H1 (cell line): ENCODE data around the gene USP13. TPM values are rescaled to one million over a fixed set of nuclear protein-coding genes. Genes with fewer than 3 reads are reported as not detected.

Experiments
- CTCF ChIA-PET: fragments of 300-600 bp; sonication (Branson Sonifier 250); formaldehyde crosslinking; loops from one replicate; lab custom pipeline; 2021; ENCODE audit not compliant: partially characterized antibody; lab: Charles Lee
- POLR2A ChIA-PET: fragments of 300-600 bp; sonication (Branson Sonifier 250); formaldehyde crosslinking; loops from one replicate; lab custom pipeline; 2021; ENCODE audit warnings: inconsistent platforms; ENCODE audit not compliant: partially characterized antibody; lab: Charles Lee
- DNase-seq, 2 experiments: peaks; one replicate each; pipeline versions ENCODE4 v3.0.0 to v3.0.0-alpha.2; 2010 to 2022; ENCODE audit warnings: low spot score in 2 of 2, low read depth in 1 of 2, mixed read lengths in 1 of 2
- FAIRE-seq: peaks from 2 replicates; lab custom pipeline; 2011; peaks lifted over from hg19 to GRCh38; lab: Jason Lieb, UNC
- H2AFZ ChIP-seq: 2 replicates; pipeline ENCODE4 v1.8.1; 2012; ENCODE audit warnings: low read length, inconsistent platforms
- H2AK5ac ChIP-seq: 2 replicates; pipeline ENCODE4 v1.6.1; 2013; ENCODE audit warnings: low read depth, low read length
- H2BK120ac ChIP-seq: replicated peaks from 2 replicates; pipeline ENCODE3; 2013; ENCODE audit warnings: low read depth, low read length, inconsistent platforms
- H2BK12ac ChIP-seq: 2 replicates; pipeline ENCODE4 v1.6.1; 2013; ENCODE audit warnings: low read depth, low read length
- H2BK15ac ChIP-seq: 2 replicates; pipeline ENCODE4 v1.6.1; 2013; ENCODE audit warnings: low read length
- H2BK20ac ChIP-seq: 2 replicates; pipeline ENCODE4 v1.6.1; 2013; ENCODE audit warnings: low read length
- H2BK5ac ChIP-seq: 2 replicates; pipeline ENCODE4 v1.6.1; 2013; ENCODE audit warnings: low read depth, low read length
- H3K14ac ChIP-seq: 2 replicates; pipeline ENCODE4 v1.6.1; 2013; ENCODE audit warnings: inconsistent platforms; ENCODE audit not compliant: insufficient read length
- H3K18ac ChIP-seq: 2 replicates; pipeline ENCODE4 v1.6.1; 2013; ENCODE audit warnings: low read length; ENCODE audit errors: extremely low read depth
- H3K23ac ChIP-seq: 2 replicates; pipeline ENCODE4 v1.6.1; 2013; ENCODE audit warnings: inconsistent platforms; ENCODE audit not compliant: insufficient read length
- H3K23me2 ChIP-seq: 2 replicates; pipeline ENCODE4 v1.6.1; 2013; ENCODE audit warnings: low read depth, low read length
- H3K27ac ChIP-seq: 2 replicates; pipeline ENCODE4 v1.6.1; 2011; ENCODE audit warnings: low read depth, low read length, inconsistent platforms
- H3K27me3 ChIP-seq, 4 experiments: replicated peaks in 1 of 4; 1 replicate in 1 of 4; 2 replicates in 3 of 4; pipeline versions ENCODE4 v1.6.1 to v1.8.1; 2011 to 2013; ENCODE audit warnings: low read length in 3 of 4, mild to moderate bottlenecking in 3 of 4, inconsistent platforms in 2 of 4, mixed read lengths in 2 of 4, moderate library complexity in 1 of 4; ENCODE audit not compliant: control insufficient read depth in 3 of 4, insufficient read depth in 3 of 4; ENCODE audit errors: extremely low read depth in 1 of 4
- H3K36me3 ChIP-seq, 4 experiments: 2 replicates each; pipeline versions ENCODE4 v1.6.1 to v1.8.1; 2011 to 2013; ENCODE audit warnings: mild to moderate bottlenecking in 4 of 4, low read length in 3 of 4, moderate library complexity in 2 of 4, control low read depth in 1 of 4, inconsistent platforms in 1 of 4; ENCODE audit not compliant: insufficient read depth in 4 of 4, control insufficient read depth in 2 of 4
- H3K4ac ChIP-seq: replicated peaks from 2 replicates; pipeline ENCODE3; 2013; ENCODE audit warnings: low read length, low read depth, mixed read lengths, inconsistent platforms; ENCODE audit not compliant: insufficient read length
- H3K4me1 ChIP-seq, 4 experiments: replicated peaks in 1 of 4; 1 replicate in 1 of 4; 2 replicates in 3 of 4; pipeline versions ENCODE4 v1.6.1 to v1.8.1; 2011 to 2013; ENCODE audit warnings: low read length in 3 of 4, inconsistent platforms in 2 of 4, mixed read lengths in 1 of 4; ENCODE audit not compliant: insufficient read depth in 4 of 4, control insufficient read depth in 3 of 4
- H3K4me2 ChIP-seq, 2 experiments: 2 replicates each; pipeline versions ENCODE4 v1.6.1 to v1.8.1; 2011 to 2013; ENCODE audit warnings: low read depth in 2 of 2, low read length in 2 of 2, control low read depth in 1 of 2, inconsistent platforms in 1 of 2, mild to moderate bottlenecking in 1 of 2; ENCODE audit not compliant: insufficient read depth in 1 of 2
- H3K4me3 ChIP-seq, 4 experiments: fragments of 200-600, 300-600 bp in 1 of 4; sonication (generic), shearing (Covaris generic), sonication (Bioruptor Twin) in 1 of 4; 2 replicates each; pipeline versions ENCODE4 v1.5.1 to v1.8.1; 2011 to 2016; ENCODE audit warnings: low read length in 4 of 4, low read depth in 3 of 4, control low read depth in 2 of 4, inconsistent platforms in 2 of 4, mild to moderate bottlenecking in 2 of 4, mixed read lengths in 1 of 4, moderate library complexity in 1 of 4; ENCODE audit not compliant: insufficient read depth in 2 of 4; ENCODE audit errors: extremely low read depth in 1 of 4
- H3K56ac ChIP-seq: replicated peaks from 2 replicates; pipeline ENCODE3; 2013; ENCODE audit warnings: low read depth, mild to moderate bottlenecking, mixed read lengths, low read length, inconsistent platforms; ENCODE audit not compliant: insufficient read length
- H3K79me1 ChIP-seq: 2 replicates; pipeline ENCODE4 v1.6.1; 2013; ENCODE audit warnings: low read depth, low read length, control low read depth
- H3K79me2 ChIP-seq, 2 experiments: 2 replicates each; pipeline versions ENCODE4 v1.6.1 to v1.8.1; 2012 to 2013; ENCODE audit warnings: low read length in 2 of 2, mild to moderate bottlenecking in 2 of 2, inconsistent platforms in 1 of 2; ENCODE audit not compliant: insufficient read depth in 2 of 2, control insufficient read depth in 1 of 2
- H3K9ac ChIP-seq, 4 experiments: replicated peaks in 1 of 4; 1 replicate in 1 of 4; 2 replicates in 3 of 4; pipeline versions ENCODE4 v1.6.1 to v1.8.1; 2011 to 2013; ENCODE audit warnings: low read depth in 3 of 4, low read length in 3 of 4, control low read depth in 2 of 4, mild to moderate bottlenecking in 2 of 4, moderate library complexity in 2 of 4, inconsistent platforms in 1 of 4; ENCODE audit errors: extremely low read depth in 1 of 4
- H3K9me3 ChIP-seq, 2 experiments: 2 replicates each; pipeline versions ENCODE4 v1.6.1 to v1.8.1; 2012 to 2013; ENCODE audit warnings: mild to moderate bottlenecking in 2 of 2, moderate library complexity in 2 of 2, control low read depth in 1 of 2, inconsistent platforms in 1 of 2, low read depth in 1 of 2, low read length in 1 of 2, mixed read lengths in 1 of 2; ENCODE audit not compliant: insufficient read depth in 2 of 2
- H4K20me1 ChIP-seq, 2 experiments: replicated peaks in 1 of 2; 2 replicates each; pipeline versions ENCODE3 to v1.8.1; 2011 to 2013; ENCODE audit warnings: inconsistent platforms in 2 of 2, low read length in 2 of 2, mild to moderate bottlenecking in 1 of 2; ENCODE audit not compliant: insufficient read depth in 2 of 2, control insufficient read depth in 1 of 2
- H4K5ac ChIP-seq: 2 replicates; pipeline ENCODE4 v1.6.1; 2013; ENCODE audit warnings: low read length, low read depth, mixed read lengths, inconsistent platforms; ENCODE audit not compliant: insufficient read length
- H4K8ac ChIP-seq: 2 replicates; pipeline ENCODE4 v1.8.0; 2013; ENCODE audit warnings: mild to moderate bottlenecking, moderate library complexity, low read length, inconsistent platforms; ENCODE audit not compliant: insufficient read depth; ENCODE audit errors: extremely low read depth
- H4K91ac ChIP-seq: replicated peaks from 2 replicates; pipeline ENCODE3; 2013; ENCODE audit warnings: low read length, mixed read lengths, inconsistent platforms; ENCODE audit not compliant: insufficient read length
- ASH2L ChIP-seq: fragments of 200-600, 300-600 bp; sonication (generic); IDR thresholded peaks from one replicate; pipeline ENCODE4 v1.7.1; 2017; ENCODE audit warnings: low read length
- BACH1 ChIP-seq: IDR thresholded peaks from 2 replicates; pipeline ENCODE4 v1.6.1; 2012; ENCODE audit warnings: low read length, improper control_type of control experiment
- BRCA1 ChIP-seq: IDR thresholded peaks from 2 replicates; pipeline ENCODE4 v1.6.1; 2012; ENCODE audit warnings: low read depth, low read length, improper control_type of control experiment
- CBX8 ChIP-seq: fragments of 300-800, 300-1000 bp; sonication (generic); IDR thresholded peaks from 2 replicates; pipeline ENCODE4 v1.7.1; 2016; ENCODE audit warnings: low read depth, low read length, borderline replicate concordance
- CHD2 ChIP-seq: IDR thresholded peaks from 2 replicates; pipeline ENCODE4 v1.6.1; 2012; ENCODE audit warnings: low read length, improper control_type of control experiment
- EP300 ChIP-seq, 2 experiments: IDR thresholded peaks; 1 replicate in 1 of 2; 2 replicates in 1 of 2; pipeline ENCODE4 v1.6.1; 2011 to 2012; ENCODE audit warnings: low read depth in 2 of 2, low read length in 2 of 2, mild to moderate bottlenecking in 2 of 2, borderline replicate concordance in 1 of 2, inconsistent platforms in 1 of 2, moderate library complexity in 1 of 2
- HDAC6 ChIP-seq: IDR thresholded peaks from one replicate; pipeline ENCODE4 v1.7.1; 2012; ENCODE audit warnings: low read depth, mild to moderate bottlenecking, inconsistent platforms, low read length, moderate library complexity
- KDM5A ChIP-seq: fragments of 200-600 bp; IDR thresholded peaks from 2 replicates; pipeline ENCODE4 v1.7.1; 2012; ENCODE audit warnings: mild to moderate bottlenecking, low read length, inconsistent platforms, mixed read lengths
- MAFK ChIP-seq: IDR thresholded peaks from 2 replicates; pipeline ENCODE4 v1.6.1; 2012; ENCODE audit warnings: low read depth, mild to moderate bottlenecking, improper control_type of control experiment, low read length
- PHF8 ChIP-seq: fragments of 200-600 bp; sonication (generic); conservative IDR thresholded peaks from 2 replicates; pipeline ENCODE4 v1.7.1; 2012; ENCODE audit warnings: low read depth, mild to moderate bottlenecking, inconsistent platforms, low read length, moderate library complexity
- POLR2AphosphoS5 ChIP-seq: IDR thresholded peaks from 2 replicates; pipeline ENCODE4 v1.6.1; 2011; ENCODE audit warnings: low read depth, low read length
- POU5F1 ChIP-seq: IDR thresholded peaks from 2 replicates; pipeline ENCODE4 v1.6.1; 2011; ENCODE audit warnings: low read depth, mild to moderate bottlenecking, low read length, moderate library complexity
- SP1 ChIP-seq: IDR thresholded peaks from 2 replicates; pipeline ENCODE4 v1.6.1; 2011; ENCODE audit warnings: low read depth, low read length
- TAF1 ChIP-seq: IDR thresholded peaks from 2 replicates; pipeline ENCODE4 v1.6.1; 2011; ENCODE audit warnings: mild to moderate bottlenecking, low read depth, low read length
- TAF7 ChIP-seq: optimal IDR thresholded peaks from 2 replicates; pipeline ENCODE3; 2011; ENCODE audit warnings: low read depth, mild to moderate bottlenecking, inconsistent platforms, low read length, moderate library complexity, borderline replicate concordance
- TCF12 ChIP-seq: IDR thresholded peaks from 2 replicates; pipeline ENCODE4 v1.6.1; 2011; ENCODE audit warnings: low read depth, mild to moderate bottlenecking, low read length
- WGBS, 2 experiments: shearing (Covaris generic) in 1 of 2; methylation state at CpG; one replicate each; pipeline versions ENCODE4 v1.1.6 to v1.1.7; 2013 to 2015; ENCODE audit warnings: low lambda C conversion rate in 2 of 2, mixed read lengths in 2 of 2, inconsistent platforms in 1 of 2, low coverage in 1 of 2, missing lambda C conversion rate in 1 of 2; ENCODE audit not compliant: insufficient replicate concordance in 2 of 2, insufficient coverage in 1 of 2, insufficient read length in 1 of 2; ENCODE audit errors: extremely low coverage in 1 of 2, missing lambda C conversion rate in 1 of 2; 5-methylcytosine and 5-hydroxymethylcytosine counted together
- polyA plus RNA-seq, 7 experiments: library from polyadenylated mRNA; depleted of rRNA in 3 of 7; stranded (reverse) in 5 of 7; unstranded in 2 of 7; fragments of >200 nt in 5 of 7; fragments of 200-250 nt in 2 of 7; gene quantifications; 1 replicate in 5 of 7; 2 replicates in 1 of 7; 4 replicates in 1 of 7; pipeline versions ENCODE4 v1.2.1 to v1.2.3, GENCODE V29; 2011 to 2013; ENCODE audit warnings: missing spikeins in 2 of 7, mixed read lengths in 2 of 7
- total RNA-seq: library from RNA; stranded (reverse); fragmentation: NEBNext Ultra II Directional; extraction: Animal tissue kit (Norgen Biotek cat#: 25700); gene quantifications from 2 replicates; pipeline ENCODE4 v1.2.1, GENCODE V29; 2021

The USP13 gene
- total and polyA plus RNA-seq, 2 of the 8 experiments (the other 6 are each of a cell fraction or from before 2014, with no cell fraction given), result 7.9 to 25.9 TPM

DNA sequence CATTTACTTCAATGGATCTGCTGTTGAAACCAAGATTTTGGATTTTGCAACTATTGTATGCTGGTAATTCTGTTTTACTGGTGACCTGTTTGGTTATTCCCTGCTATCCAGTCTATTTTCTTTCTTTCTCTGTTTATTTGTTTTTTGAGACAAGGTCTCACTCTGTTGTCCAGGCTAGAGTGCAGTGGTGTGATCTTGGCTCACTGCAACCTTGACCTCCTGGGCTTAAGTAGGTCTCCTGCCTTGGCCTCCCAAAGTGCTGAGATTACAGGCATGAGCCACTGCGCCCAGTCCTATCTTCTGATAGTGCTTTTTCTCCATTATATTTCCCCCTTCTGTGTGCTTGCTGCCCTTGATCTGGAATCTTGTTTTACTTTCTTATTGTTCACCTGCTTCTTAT, 15.6 kb downstream of the USP13 start:
- Histone ChIP-seq H2BK12ac (no peak overlapping the region), H3K4ac (no peak overlapping the region), H3K23ac (no peak overlapping the region), H2AFZ (no peak overlapping the region), H4K5ac (no peak overlapping the region), H3K56ac (no peak overlapping the region), H3K27ac (no peak overlapping the region), H3K23me2 (no peaks in the 10 kb centered on the region), H3K27me3 (no peaks in the 10 kb centered on the region), H3K9me3 (no peaks in the 10 kb centered on the region), H2BK5ac (no peak overlapping the region), H2AK5ac (no peak overlapping the region), H3K79me1 (peaks cover 17% of the 10 kb centered on the region), H4K20me1 (peaks cover 9 to 13% of the 10 kb centered on the region in 2 experiments), H4K8ac (no peak overlapping the region), H3K4me3 (no peak overlapping the region), H2BK15ac (no peak overlapping the region), H3K4me1 (peaks cover 8 to 13% (median 11%) of the 10 kb centered on the region in 4 experiments), H3K18ac (no peak overlapping the region), H3K79me2 (peaks cover 9 to 93% of the 10 kb centered on the region in 2 experiments), H3K9ac (no peak overlapping the region), H3K14ac (no peak overlapping the region), H2BK20ac (no peak overlapping the region), H4K91ac (no peak overlapping the region), H3K4me2 (no peak overlapping the region), H2BK120ac (no peak overlapping the region), H3K36me3 (no peaks in the 10 kb centered on the region)
- no peak for TF ChIP-seq CHD2
- no peak for TF ChIP-seq PHF8
- TF ChIP-seq BACH1, result no peak
- no peak for TF ChIP-seq TAF1
- TF ChIP-seq EP300 (IDR thresholded peaks at IDR 0.05; ENCODE audit: borderline replicate concordance in 1 of 2, low read depth in 2 of 2, low read length in 2 of 2), result no peak
- TF ChIP-seq CBX8, result no peak
- TF ChIP-seq POLR2AphosphoS5, result no peak
- no peak for TF ChIP-seq KDM5A
- TF ChIP-seq BRCA1, result no peak
- TF ChIP-seq TCF12, result no peak
- no peak for TF ChIP-seq POU5F1
- no peak for TF ChIP-seq HDAC6
- no peak for TF ChIP-seq ASH2L
- no peak for TF ChIP-seq TAF7
- TF ChIP-seq MAFK, result no peak
- TF ChIP-seq SP1, result no peak
- DNase-seq (peak in 1 of 2 experiments; percentile 10), FAIRE-seq (no peak)
- ChIA-PET POLR2A (no interaction called here), CTCF (interaction anchor here (1.2 to 1.7 kb wide), 2 partner anchors 18 to 24 kb away, joined by 3 to 5 read pairs; no protein-coding TSS in a partner anchor)
- 88% methylated on average over 1 of the region's 1 CpG; no CpG with 5 or more reads in 1 of the 2 experiments for WGBS, 2 experiments
